Measurements from ENCODE around the gene URB2.
"Not testable (repeated sequence)": the region's sequence is repeated elsewhere in the genome, so short reads cannot be mapped to it uniquely, and the experiment has no call there.

URB2 gene

DNA sequence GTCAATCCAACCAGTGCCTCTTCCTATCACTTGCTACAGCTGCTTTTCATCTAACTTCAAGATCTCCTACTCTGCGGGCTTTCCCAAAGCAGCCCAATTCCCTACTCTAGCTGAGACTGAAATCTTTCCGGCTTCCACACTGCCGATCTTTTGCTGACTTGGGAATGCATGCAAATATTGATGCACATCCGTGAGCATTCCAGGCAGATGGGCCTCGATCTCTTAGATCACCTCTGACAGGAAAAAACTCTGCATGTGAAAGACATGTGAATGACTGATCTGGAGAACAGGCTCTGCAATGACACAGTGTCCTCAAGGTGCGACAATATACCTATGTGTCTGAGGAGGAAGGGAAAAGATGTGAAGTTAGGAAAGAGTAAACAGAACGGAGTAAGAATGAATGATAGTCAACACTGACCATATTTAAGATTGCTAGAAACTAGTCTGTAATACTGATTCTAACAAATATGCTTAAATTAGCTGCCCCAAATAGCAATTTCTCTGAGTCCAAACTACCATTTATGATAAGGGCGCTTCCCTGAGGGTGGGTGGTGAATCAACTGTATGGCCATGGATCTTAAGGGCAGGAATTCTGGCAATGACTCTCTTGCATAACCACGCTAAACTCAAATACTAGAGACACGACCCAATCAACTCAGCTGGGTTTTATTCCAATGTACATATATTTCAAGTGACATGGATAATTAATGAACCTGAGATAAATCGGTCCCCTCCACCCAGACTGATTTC is 8.5 kb upstream of the URB2 start:
- DNase-seq: no peak

GRCh38 chr1:229619002-229619401 is 7.0 kb upstream of the URB2 start:
- DNase-seq: no peak

DNA sequence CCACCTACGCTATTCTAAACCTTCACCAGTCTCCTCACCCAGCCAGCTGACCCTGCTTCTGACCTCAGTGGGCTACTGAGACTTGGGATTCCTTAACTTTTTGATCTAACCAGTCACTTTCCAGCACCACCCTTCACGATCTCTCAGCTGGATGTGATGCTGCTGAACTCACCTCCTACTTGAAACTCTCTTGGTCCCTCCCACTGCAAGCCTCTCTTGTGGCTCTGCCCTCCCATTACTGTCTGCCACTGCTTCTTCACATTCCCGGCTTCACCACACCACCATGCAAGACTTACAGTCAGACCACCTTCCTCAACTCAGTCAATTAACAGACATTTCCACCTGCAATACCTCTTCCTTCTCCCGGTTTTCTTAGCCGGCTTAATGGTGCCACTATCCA is 6.4 kb upstream of the URB2 start:
- DNase-seq: no peak

DNA sequence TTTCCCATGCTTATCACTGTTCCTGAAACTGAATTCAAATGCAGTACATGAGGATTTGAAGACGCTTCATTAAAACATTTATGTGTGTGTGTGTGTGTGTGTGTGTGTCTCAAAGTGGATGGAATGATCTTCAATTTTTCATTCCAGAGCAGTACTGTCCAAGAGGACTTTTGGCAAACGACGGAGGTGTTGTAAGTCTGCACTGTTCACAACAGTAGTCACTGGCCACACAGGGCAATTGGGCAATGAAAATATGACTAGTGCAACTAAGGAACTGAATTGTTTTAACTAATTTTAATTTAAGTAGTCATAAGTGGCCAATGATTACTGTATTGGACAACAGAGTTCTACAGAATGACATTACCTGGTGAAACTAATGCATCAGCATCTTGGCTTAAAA is 5.2 kb upstream of the URB2 start:
- no peak for DNase-seq

DNA sequence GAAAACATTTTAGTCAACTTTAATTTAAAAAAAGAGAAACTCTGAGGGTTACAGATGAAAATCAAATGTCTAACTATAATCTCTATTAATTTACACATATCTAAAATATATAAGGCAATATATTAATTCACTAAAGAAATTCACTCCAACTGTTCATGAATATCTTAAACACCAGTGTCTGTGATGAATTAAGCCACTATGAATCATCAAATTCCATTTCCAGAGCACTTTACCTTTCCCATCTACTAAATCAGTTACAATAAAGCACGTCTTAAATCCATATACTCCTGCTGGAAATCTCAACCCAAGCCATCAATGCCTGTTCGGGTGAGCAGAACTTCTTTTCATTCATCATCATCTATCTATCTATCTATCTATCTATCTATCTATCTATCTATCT is 4.4 kb upstream of the URB2 start:
- DNase-seq: no peak

DNA sequence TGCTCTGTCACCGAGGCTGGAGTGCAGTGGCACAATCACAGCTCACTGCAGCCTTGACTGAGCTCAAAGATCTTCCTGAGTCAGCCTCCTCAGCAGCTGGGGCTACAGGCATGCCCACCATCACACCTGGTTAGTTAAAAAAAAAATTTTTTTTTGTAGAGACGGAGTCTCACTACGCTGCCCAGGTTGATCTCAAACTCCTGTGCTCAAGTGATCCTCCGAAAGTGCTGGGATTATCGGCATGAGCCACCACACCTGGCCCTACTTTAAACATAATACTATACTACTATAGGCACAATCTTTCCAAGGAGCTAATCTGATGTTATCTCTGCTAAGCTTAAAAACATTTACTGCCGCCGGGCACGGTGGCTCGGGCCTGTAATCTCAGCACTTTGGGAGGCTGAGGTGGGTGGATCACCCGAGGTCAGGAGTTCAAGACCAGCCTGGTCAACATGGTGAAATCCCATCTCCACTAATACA is 3.4 kb upstream of the URB2 start:
- DNase-seq: not testable (repeated sequence)

- no peak for DNase-seq
These were observed 2.8 kb upstream of the URB2 start for GRCh38 chr1:229623225-229623624.

GRCh38 chr1:229623838-229624237 is 2.2 kb upstream of the URB2 start:
- no peak for DNase-seq

- no peak for DNase-seq
These were observed 1.5 kb upstream of the URB2 start for GRCh38 chr1:229624521-229625070.

GRCh38 chr1:229625071-229625914 is 754 bp upstream of the URB2 start:
- DNase-seq: no peak

DNA sequence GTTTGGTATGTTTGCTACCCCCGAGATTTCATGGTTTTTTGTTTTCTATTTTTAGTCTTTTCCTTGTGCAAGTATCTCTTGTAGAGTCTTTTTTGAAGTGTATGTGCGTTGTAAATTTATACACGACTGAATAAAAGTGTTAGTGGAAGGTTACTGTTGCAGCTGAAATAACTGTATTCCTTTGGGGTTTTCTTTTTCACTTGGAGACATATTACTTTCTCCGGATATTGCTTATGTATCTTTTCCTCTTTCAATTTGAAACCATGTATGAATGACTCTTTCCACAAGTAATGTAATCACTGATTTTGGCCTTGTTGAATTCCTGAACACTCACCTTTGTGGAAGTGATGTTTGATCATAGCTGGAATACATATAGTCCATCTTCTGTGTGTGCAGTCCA is 956 bp downstream of the URB2 start:
- DNase-seq: no peak

- DNase-seq: no peak
These were observed 3.2 kb downstream of the URB2 start for GRCh38 chr1:229629261-229629660.

DNA sequence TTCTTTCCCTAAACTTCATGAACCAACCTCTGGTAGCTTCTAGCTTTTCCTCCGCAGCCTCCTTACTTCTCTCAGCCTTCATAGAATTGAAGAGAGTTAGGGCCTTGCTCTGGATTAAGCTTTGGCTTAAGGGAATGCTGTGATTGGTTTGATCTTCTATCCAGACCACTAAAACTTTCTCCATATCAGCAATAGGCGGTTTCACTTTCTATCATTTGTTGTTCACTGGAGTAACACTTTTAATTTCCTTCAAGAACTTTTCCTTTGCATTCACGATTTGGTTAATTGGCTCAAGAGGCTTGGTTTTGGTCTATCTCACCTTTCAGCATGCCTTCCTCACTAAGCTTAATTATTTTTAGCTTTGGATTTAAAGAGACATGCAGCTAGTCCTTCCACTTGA is 5.1 kb downstream of the URB2 start:
- DNase-seq: no peak

GRCh38 chr1:229631966-229632365 is 5.9 kb downstream of the URB2 start:
- DNase-seq: no peak

DNA sequence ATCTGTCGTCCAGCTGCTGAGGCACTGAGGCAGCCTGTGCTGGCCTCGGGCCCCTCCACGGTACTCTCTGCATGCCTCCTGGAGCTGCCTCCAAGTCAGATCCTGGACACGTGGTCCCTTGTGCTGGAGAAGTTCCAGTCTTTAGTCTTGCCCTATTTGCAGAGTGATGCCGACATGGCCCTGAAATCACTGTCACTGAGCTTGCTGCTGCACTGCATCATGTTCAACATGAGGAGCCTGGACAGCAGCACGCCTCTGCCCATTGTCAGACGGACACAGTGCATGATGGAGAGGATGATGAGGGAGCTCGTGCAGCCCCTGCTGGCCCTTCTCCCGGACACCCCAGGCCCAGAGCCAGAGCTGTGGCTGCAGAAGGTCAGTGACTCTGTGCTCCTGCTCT is 10.0 kb downstream of the URB2 start:
- DNase-seq: no peak

- no peak for DNase-seq
These were observed 11.7 kb downstream of the URB2 start for GRCh38 chr1:229637746-229638145.

DNA sequence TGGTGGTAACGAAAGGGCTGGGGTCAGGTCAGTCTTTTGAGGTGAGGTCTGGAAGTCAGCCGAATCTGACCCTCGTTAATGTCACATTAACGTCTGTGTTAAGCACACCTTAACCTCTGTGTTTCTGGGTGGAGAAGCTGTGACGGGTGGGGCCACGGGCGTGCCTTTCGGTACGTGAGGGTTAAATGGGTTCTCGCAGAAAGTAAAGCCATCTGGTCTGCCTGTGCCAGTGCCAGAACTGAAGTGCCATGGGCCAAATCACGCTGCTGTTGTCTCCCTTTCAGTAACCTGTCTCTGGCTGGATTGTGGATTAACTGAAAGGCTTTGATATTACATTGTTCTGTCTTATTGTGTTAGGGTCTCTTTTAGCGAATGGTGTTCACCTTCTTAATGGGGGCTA is 14.4 kb downstream of the URB2 start:
- DNase-seq: peak; percentile 52

- no peak for DNase-seq
These were observed 15.3 kb downstream of the URB2 start for GRCh38 chr1:229641306-229641705.

GRCh38 chr1:229642376-229642775 is 16.3 kb downstream of the URB2 start:
- DNase-seq: no peak

GRCh38 chr1:229642970-229643369 is 16.9 kb downstream of the URB2 start:
- no peak for DNase-seq

DNA sequence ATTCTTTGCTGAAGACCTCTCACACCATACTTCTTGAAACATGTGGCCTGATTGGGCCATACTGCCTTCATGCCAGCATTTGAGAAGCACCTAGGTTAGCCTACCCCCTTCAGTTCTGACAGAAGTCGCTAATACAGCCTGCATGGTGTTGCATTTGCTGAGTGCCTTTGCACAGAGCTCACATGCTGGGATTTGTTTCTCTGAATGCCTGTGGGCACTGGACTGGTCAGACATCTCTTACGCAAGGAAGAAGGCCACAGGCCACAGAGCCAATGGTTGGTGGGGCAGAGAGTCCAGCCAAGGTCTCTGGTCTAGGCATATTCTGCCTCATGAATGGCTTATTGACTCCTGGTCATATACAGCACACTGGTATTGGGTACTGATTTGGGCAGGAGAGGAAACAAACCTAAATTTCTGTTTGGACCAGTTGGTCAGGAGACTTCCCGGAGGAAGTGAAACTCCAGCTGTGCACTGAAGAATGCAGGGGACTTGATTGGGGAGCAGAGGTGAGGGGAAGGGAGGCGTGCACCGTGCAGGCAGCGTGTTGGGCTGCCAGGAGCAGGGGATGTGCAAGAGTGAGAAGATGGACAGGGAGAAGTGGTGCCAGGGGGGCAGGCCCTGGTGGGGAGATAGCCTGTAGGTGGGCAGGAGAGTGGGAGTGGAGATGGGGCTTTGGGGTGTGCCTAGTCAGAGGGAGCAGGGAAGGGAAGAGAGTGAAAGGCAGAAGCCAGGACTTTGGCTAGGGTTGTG is 18.1 kb downstream of the URB2 start:
- no peak for DNase-seq

GRCh38 chr1:229645324-229645993 is 19.4 kb downstream of the URB2 start:
- no peak for DNase-seq

GRCh38 chr1:229648406-229648805 is 22.4 kb downstream of the URB2 start:
- no peak for DNase-seq
